ENCODE measurements around the gene ABTB2. TPM values are rescaled to one million over a fixed set of nuclear protein-coding genes. Genes with fewer than 3 reads are reported as not detected.

The ABTB2 gene
- total and polyA plus RNA-seq, 9 of the 15 experiments (the other 6 are each of a cell fraction or from before 2014, with no cell fraction given), result 0.03 to 0.18 (median 0.12) TPM; not detected in 2

GRCh38 chr11:34255101-34255500 is 102.7 kb downstream of the ABTB2 start (continued):
- TF ChIP-seq ZNF280B (CRISPR knock-in tag; IDR thresholded peaks at IDR 0.05) (no peak), TRIM28 (IDR thresholded peaks at IDR 0.05) (no peak), MAFF (IDR thresholded peaks at IDR 0.05; ENCODE audit: low read length) (no peak)
- TF ChIP-seq, protein P1, sequence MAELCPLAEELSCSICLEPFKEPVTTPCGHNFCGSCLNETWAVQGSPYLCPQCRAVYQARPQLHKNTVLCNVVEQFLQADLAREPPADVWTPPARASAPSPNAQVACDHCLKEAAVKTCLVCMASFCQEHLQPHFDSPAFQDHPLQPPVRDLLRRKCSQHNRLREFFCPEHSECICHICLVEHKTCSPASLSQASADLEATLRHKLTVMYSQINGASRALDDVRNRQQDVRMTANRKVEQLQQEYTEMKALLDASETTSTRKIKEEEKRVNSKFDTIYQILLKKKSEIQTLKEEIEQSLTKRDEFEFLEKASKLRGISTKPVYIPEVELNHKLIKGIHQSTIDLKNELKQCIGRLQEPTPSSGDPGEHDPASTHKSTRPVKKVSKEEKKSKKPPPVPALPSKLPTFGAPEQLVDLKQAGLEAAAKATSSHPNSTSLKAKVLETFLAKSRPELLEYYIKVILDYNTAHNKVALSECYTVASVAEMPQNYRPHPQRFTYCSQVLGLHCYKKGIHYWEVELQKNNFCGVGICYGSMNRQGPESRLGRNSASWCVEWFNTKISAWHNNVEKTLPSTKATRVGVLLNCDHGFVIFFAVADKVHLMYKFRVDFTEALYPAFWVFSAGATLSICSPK (IDR thresholded peaks at IDR 0.05; ENCODE audit: borderline replicate concordance), result no peak

DNA sequence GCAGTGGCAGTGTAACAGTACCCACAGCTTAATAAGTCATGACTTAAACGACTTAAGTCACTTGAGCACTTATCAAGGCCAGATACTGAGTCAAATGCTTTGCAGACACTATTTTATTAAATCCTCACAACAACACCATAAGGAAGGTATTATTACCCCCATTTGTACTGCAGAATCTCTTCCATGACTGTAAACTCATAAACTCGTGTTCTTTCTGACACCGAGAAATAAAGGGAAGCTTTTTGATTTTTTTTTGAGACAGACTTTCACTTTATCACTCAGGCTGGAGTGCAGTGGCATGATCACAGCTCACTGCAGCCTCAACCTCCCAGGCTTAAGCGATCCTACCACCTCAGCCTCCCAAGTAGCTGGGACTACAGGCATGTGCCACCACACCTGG is 103.8 kb downstream of the ABTB2 start:
- in situ Hi-C loops (cut with MboI), result no loop called here
- no peak overlapping the region for H3K4me2 ChIP-seq (ENCODE audit: insufficient read depth, low read length)
- 9% methylated on average over 4 of the region's 4 CpGs for WGBS (ENCODE audit: insufficient coverage, low coverage, missing lambda C conversion rate)
- intact Hi-C loops (cut with micrococcal nuclease), result no loop called here
- no peak for ATAC-seq
- no peak overlapping the region for H3K27ac ChIP-seq (ENCODE audit: extremely low read depth, low read depth, low read length)
- no peaks in the 10 kb centered on the region for H3K36me3 ChIP-seq (ENCODE audit: control insufficient read depth, insufficient read depth, low read length)
- POLR2A ChIA-PET, result interaction anchor here (1.2 kb wide), 1 partner anchor 9 kb away, joined by 5 read pairs; no protein-coding TSS in a partner anchor
- H4K20me1 ChIP-seq (replicated peaks; ENCODE audit: control insufficient read depth, insufficient read depth, low read length), result no peaks in the 10 kb centered on the region
- FAIRE-seq, result no peak
- H3K9ac ChIP-seq (ENCODE audit: insufficient read depth in 1 of 2, low read depth in 2 of 2, low read length in 2 of 2), result no peak overlapping the region
- H3K9me1 ChIP-seq (ENCODE audit: control insufficient read depth, insufficient read depth, low read length), result no peaks in the 10 kb centered on the region
- H3K9me3 ChIP-seq (replicated peaks; ENCODE audit: control insufficient read depth, insufficient read depth, low read depth, low read length), result no peaks in the 10 kb centered on the region
- no peak overlapping the region for H2AFZ ChIP-seq (ENCODE audit: low read depth, low read length)
- no TSS peak for BruUV-seq (replicated peaks)
- peaks cover 16 to 49% of the 10 kb centered on the region in 2 experiments for H3K27me3 ChIP-seq (ENCODE audit: control insufficient read depth in 2 of 2, insufficient read depth in 2 of 2, low read length in 2 of 2)
- no peak for DNase-seq (ENCODE audit: extremely low read depth in 1 of 4, low spot score in 3 of 4)
- H3K4me3 ChIP-seq, result no peak overlapping the region
- H3K79me2 ChIP-seq (ENCODE audit: control insufficient read depth, insufficient read depth, low read length), result no peaks in the 10 kb centered on the region
- peaks cover 0 to 6% of the 10 kb centered on the region in 2 experiments; a peak in 1 of 5 replicates for H3K4me1 ChIP-seq (replicated peaks in 1 of 2; ENCODE audit: control insufficient read depth in 2 of 2, insufficient read depth in 2 of 2, low read length in 2 of 2)
- CTCF ChIA-PET (ENCODE audit: low intra/inter-chr PET ratio), result interaction anchor here (0.7 kb wide), 1 partner anchor 38 kb away, joined by 3 read pairs; no protein-coding TSS in a partner anchor
- TF ChIP-seq ZNF12 (CRISPR knock-in tag; IDR thresholded peaks at IDR 0.05), result no peak
- TF ChIP-seq ZNF232 (CRISPR knock-in tag; IDR thresholded peaks at IDR 0.05), result no peak
- TF ChIP-seq NBN (IDR thresholded peaks at IDR 0.05; ENCODE audit: low read depth), result no peak
- no peak for TF ChIP-seq MYBL2 (IDR thresholded peaks at IDR 0.05; ENCODE audit: low read depth)
- TF ChIP-seq MYBL2 (CRISPR knock-in tag; IDR thresholded peaks at IDR 0.05; ENCODE audit: borderline replicate concordance), result no peak
- no peak for TF ChIP-seq MAFF (IDR thresholded peaks at IDR 0.05; ENCODE audit: low read length)
- no peak for TF ChIP-seq NR2C2 (CRISPR knock-in tag; IDR thresholded peaks at IDR 0.05)
- no peak for TF ChIP-seq NR2C2 (tag; IDR thresholded peaks at IDR 0.05)
- TF ChIP-seq ZNF134 (CRISPR knock-in tag; conservative IDR thresholded peaks at IDR 0.05), result no peak
- TF ChIP-seq C11orf30 (IDR thresholded peaks at IDR 0.05; ENCODE audit: low read depth), result no peak
- no peak for TF ChIP-seq CEBPG (CRISPR knock-in tag; IDR thresholded peaks at IDR 0.05)
- TF ChIP-seq CEBPG (tag; conservative IDR thresholded peaks at IDR 0.05 in 1 of 2, IDR thresholded peaks at IDR 0.05 in 1 of 2), result no peak
- TF ChIP-seq ZC3H8 (IDR thresholded peaks at IDR 0.05), result no peak
- TF ChIP-seq ZSCAN29 (IDR thresholded peaks at IDR 0.05), result no peak
- TF ChIP-seq, protein P2, sequence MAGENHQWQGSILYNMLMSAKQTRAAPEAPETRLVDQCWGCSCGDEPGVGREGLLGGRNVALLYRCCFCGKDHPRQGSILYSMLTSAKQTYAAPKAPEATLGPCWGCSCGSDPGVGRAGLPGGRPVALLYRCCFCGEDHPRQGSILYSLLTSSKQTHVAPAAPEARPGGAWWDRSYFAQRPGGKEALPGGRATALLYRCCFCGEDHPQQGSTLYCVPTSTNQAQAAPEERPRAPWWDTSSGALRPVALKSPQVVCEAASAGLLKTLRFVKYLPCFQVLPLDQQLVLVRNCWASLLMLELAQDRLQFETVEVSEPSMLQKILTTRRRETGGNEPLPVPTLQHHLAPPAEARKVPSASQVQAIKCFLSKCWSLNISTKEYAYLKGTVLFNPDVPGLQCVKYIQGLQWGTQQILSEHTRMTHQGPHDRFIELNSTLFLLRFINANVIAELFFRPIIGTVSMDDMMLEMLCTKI (IDR thresholded peaks at IDR 0.05; ENCODE audit: partially characterized antibody), result no peak
- no peak for TF ChIP-seq ZNF57 (CRISPR knock-in tag; IDR thresholded peaks at IDR 0.05)
- TF ChIP-seq ZBED1 (IDR thresholded peaks at IDR 0.05), result no peak

Measured in K562 (cell line).